ENCODE measurements around the gene TRPV4.
A peak's percentile ranks its signal among the peaks of the same experiment; 100 is the strongest.
"Not testable (repeated sequence)": the region's sequence is repeated elsewhere in the genome, so short reads cannot be mapped to it uniquely, and the experiment has no call there.

The TRPV4 gene

GRCh38 chr12:109858764-109859163, 25.6 kb upstream of the TRPV4 start:
- DNase-seq, result no peak

- no peak for DNase-seq
Observed at GRCh38 chr12:109857715-109858114, 24.5 kb upstream of the TRPV4 start.

DNA sequence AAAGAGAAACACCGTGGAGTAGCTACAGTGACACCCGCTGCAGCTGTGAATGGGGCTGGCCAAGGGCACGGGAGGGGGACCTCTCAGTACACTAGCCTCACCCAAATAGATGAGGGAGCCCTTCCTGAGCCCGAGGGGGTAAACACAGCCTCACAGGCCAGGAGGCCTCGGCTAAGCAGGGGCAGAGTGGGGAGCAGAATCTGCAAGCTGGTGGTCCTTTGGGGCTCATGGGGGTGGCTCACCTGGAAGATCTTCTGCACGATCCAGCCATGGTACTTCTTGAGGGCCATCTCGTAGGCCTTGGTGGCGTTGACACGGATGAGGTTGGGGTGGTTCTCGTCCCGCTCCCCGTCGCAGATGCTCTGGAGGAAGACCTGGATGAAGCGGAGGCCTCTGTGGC, 22.2 kb upstream of the TRPV4 start:
- DNase-seq, result no peak

- not testable (repeated sequence) for DNase-seq
Observed at GRCh38 chr12:109850518-109850917, 17.3 kb upstream of the TRPV4 start.

GRCh38 chr12:109847142-109847735, 14.0 kb upstream of the TRPV4 start:
- DNase-seq, result no peak

DNA sequence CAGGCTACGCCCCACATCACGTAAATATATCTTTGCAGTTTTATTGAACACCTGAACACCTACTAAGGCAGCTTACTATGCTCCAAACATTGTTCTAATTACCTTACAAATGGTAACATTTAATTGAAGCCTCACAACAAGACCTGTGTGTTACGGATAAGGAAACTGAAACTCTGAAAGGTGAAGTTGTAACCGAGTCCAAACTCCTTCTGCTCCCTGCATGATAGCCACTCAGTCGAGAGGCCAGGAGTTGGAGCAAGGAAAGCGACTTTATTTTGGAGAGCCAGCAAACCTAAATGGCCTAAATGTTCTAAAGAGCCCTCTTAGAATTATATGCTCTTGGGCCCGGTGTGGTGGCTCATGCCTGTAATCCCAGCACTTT, 12.6 kb upstream of the TRPV4 start:
- no peak for DNase-seq

- DNase-seq, result peak; percentile 59
Observed at GRCh38 chr12:109844983-109845823, 12.0 kb upstream of the TRPV4 start.

- DNase-seq, result no peak
Observed at GRCh38 chr12:109844091-109844490, 10.9 kb upstream of the TRPV4 start.

GRCh38 chr12:109842021-109842420, 8.8 kb upstream of the TRPV4 start:
- DNase-seq, result no peak

- no peak for DNase-seq
Observed at GRCh38 chr12:109841356-109841755, 8.2 kb upstream of the TRPV4 start.

- DNase-seq, result peak; percentile 16
Observed at GRCh38 chr12:109840305-109841074, 7.3 kb upstream of the TRPV4 start.

DNA sequence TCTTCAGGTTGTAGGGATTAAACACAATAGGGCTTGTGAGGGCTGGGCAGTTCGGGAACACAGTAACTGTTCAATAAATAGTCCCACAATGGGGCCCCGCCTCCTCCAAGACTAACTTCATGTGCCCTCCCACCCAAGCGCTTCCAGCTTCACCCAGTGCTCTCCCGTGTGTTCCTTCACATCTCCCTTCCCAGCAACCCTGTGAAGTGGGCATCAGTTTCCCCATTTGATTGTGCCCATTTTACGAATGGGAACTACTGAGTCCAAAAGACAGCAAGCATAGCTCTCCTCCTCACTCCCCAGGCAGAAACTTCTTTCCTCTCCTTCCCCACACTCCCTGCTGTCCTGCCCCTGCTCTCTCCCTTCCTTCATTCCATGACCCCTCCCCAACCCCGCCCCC, 6.2 kb upstream of the TRPV4 start:
- DNase-seq, result no peak

DNA sequence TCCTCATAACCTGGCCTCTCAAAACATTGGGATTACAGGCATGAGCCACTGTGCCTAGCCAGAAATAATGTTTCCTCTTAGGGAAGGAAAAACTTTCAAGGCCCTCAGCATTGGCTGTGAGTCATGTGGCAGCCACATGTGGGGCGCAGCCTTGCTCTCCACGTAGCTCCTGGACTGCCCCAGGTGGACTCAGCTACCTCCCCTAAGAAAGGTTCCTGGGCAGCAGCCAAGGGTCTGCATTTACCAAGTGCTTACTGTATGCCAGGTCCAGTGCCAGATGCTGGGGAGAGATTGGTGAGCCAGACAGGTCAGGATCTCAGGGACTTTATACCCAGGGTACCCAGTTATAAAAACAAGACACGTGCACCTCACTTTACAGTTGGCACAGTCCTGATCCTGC, 3.7 kb upstream of the TRPV4 start:
- no peak for DNase-seq

- no peak for DNase-seq
Observed at GRCh38 chr12:109835827-109836226, 2.6 kb upstream of the TRPV4 start.

GRCh38 chr12:109832541-109833306, 474 bp downstream of the TRPV4 start:
- DNase-seq, result no peak

DNA sequence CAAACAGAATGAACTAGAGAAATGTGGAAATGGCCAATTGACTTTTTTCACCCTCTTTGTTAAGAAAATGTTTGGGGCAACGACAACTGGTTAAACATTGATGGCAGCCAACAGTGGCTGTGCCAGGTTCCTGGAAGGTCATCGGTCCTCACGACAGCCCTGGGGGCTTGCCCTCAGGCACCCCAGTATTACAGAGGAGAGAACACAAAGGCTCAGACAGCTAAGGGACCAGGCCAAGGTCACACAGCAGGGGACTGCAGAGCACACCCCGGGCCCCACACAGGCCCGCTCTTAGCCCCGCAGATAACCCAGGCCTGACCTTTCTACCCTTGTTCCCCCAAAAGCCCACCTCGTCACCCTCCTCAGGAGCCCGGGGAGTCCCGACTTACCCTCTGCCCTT, 1.3 kb downstream of the TRPV4 start:
- DNase-seq, result no peak

- no peak for DNase-seq
Observed at GRCh38 chr12:109831365-109831764, 1.8 kb downstream of the TRPV4 start.

DNA sequence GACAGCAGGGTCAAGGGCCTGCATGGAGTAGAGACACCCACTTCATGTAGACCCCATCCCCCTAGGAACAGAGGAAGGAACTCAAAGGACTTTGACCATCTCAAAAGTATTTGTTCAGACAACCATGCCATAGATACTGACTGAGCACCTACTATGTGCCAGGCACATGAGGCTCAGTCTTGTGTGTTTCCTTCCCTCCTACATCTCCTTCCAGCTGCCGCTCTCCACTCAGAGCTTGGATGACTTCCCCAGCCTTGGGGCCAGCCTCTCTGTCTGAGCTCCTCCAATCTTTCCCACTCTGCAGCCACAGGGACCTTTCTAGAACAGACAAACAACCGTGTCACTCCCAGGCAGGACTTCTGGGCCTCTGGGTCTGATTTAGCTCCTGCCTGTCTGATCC, 2.5 kb downstream of the TRPV4 start:
- no peak for DNase-seq

GRCh38 chr12:109830267-109830666, 2.9 kb downstream of the TRPV4 start:
- DNase-seq, result no peak

DNA sequence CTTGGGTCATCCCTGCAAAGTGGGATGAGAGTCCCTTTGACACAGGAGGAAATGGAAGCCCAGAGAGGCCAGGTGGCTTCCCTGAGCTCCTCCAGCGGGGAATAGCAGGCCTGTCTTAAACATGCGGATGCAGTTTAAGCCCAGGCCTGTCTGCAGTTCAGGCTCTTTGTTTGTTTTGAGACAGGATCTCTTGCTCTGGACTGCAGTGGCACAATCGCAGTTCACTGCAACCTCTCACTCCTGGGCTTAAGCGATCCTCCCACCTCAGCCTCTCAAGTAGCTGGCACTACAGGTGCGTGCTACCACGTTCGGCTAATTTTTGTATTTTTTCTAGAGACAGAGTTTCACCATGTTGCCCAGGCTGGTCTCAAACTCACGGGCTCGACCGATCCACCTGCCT, 3.5 kb downstream of the TRPV4 start:
- DNase-seq, result no peak

DNA sequence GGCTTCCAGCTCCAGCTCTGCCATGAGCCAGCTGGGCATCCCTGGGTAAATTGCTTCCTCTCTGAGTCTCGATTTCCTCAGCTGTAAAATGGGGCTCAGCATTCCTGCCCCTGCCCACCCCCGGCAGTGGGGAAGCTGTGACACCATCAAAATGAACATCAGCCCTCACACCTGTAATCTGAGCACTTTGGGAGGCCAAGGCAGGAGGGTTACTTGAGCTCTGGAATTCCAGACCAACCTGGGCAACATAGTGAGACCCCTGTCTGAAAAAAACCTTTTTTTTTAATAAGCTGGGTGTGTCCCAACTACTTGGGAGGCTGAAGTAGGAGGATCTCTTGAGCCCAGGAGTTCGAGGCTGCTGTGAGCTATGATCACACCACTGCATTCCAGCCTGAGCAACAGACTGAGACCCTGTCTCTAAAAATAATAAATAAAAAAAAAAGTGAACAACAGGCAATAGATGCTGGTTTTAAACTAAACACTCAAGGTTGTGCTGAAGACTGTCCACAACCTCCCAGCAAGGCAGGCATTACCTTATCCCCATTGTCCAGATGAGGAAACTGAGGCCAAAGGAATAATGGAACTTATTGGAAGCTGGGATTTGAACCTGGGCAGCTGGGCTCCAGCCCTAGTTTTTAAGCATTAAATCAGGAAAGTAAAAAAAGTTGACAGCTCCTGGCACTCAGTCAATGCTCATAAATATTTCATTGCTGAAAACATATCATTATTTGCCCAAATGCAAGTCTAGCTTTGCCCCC, 4.3 kb downstream of the TRPV4 start:
- no peak for DNase-seq

Data from NCI-H1092 treated with DMSO at 0.1 percent for 48 hours (cell line).